Neutrophil (primary cell): Measurements from ENCODE around the gene DAB1.

Experiments
- H3K27ac ChIP-seq: fragments of 200-600 bp; sonication (generic); 2 replicates; pipeline ENCODE4 v1.5.1; 2016; ENCODE audit warnings: mild to moderate bottlenecking, moderate library complexity
- H3K27me3 ChIP-seq: fragments of 200-600 bp; sonication (generic); 2 replicates; pipeline ENCODE4 v1.6.0; 2016; ENCODE audit warnings: mild to moderate bottlenecking
- H3K36me3 ChIP-seq: fragments of 200-600 bp; sonication (generic); 2 replicates; pipeline ENCODE4 v1.5.1; 2017
- H3K4me1 ChIP-seq, 2 experiments: fragments of 200-600 bp in 1 of 2; sonication (generic) in 1 of 2; 1 replicate in 1 of 2; 2 replicates in 1 of 2; pipeline versions ENCODE4 v1.5.1 to v1.6.1; 2013 to 2016; ENCODE audit warnings: low read depth in 1 of 2, low read length in 1 of 2, mild to moderate bottlenecking in 1 of 2, moderate library complexity in 1 of 2; ENCODE audit not compliant: control insufficient read depth in 1 of 2, insufficient read depth in 1 of 2
- H3K4me3 ChIP-seq, 2 experiments: fragments of 200-600 bp in 1 of 2; sonication (generic) in 1 of 2; 1 replicate in 1 of 2; 2 replicates in 1 of 2; pipeline ENCODE4 v1.5.1; 2013 to 2016; ENCODE audit warnings: low read depth in 1 of 2, low read length in 1 of 2, mild to moderate bottlenecking in 1 of 2, moderate library complexity in 1 of 2
- H3K9me3 ChIP-seq: fragments of 200-600 bp; sonication (generic); 2 replicates; pipeline ENCODE4 v1.5.1; 2016
- CTCF ChIP-seq: fragments of 200-600 bp; sonication (generic); IDR thresholded peaks from 2 replicates; pipeline ENCODE4 v1.5.1; 2016; ENCODE audit warnings: antibody characterized with exemption

The DAB1 gene

GRCh38 chr1:57024855-57025254 is 399.0 kb downstream of the DAB1 start:
- Histone ChIP-seq H3K27ac (no peak overlapping the region), H3K36me3 (no peaks in the 10 kb centered on the region), H3K27me3 (no peaks in the 10 kb centered on the region), H3K9me3 (no peaks in the 10 kb centered on the region), H3K4me3 (no peak overlapping the region), H3K4me1 (no peaks in the 10 kb centered on the region)
- TF ChIP-seq CTCF, result no peak

- Histone ChIP-seq H3K9me3 (no peaks in the 10 kb centered on the region), H3K4me3 (no peak overlapping the region), H3K36me3 (no peaks in the 10 kb centered on the region), H3K27me3 (no peaks in the 10 kb centered on the region), H3K4me1 (no peaks in the 10 kb centered on the region), H3K27ac (no peak overlapping the region)
- no peak for TF ChIP-seq CTCF
These were observed 399.4 kb downstream of the DAB1 start for GRCh38 chr1:57024428-57024827.

- no peak for TF ChIP-seq CTCF
- no peaks in the 10 kb centered on the region for H3K4me1 ChIP-seq
These were observed 403.6 kb downstream of the DAB1 start for GRCh38 chr1:57020216-57020615.

GRCh38 chr1:57019236-57019839 is 404.5 kb downstream of the DAB1 start:
- Histone ChIP-seq H3K27ac (no peak overlapping the region), H3K36me3 (no peaks in the 10 kb centered on the region), H3K9me3 (no peaks in the 10 kb centered on the region), H3K4me3 (no peak overlapping the region), H3K27me3 (no peaks in the 10 kb centered on the region), H3K4me1 (no peaks in the 10 kb centered on the region)
- no peak for TF ChIP-seq CTCF

More at GRCh38 chr1:57020216-57020615, 403.6 kb downstream of the DAB1 start:
- H3K4me3 ChIP-seq, result no peak overlapping the region
- no peaks in the 10 kb centered on the region for H3K36me3 ChIP-seq
- H3K27me3 ChIP-seq, result no peaks in the 10 kb centered on the region
- H3K27ac ChIP-seq, result no peak overlapping the region
- H3K9me3 ChIP-seq, result no peaks in the 10 kb centered on the region

- TF ChIP-seq CTCF, result no peak
- Histone ChIP-seq H3K27ac (no peak overlapping the region), H3K4me1 (no peaks in the 10 kb centered on the region), H3K9me3 (no peaks in the 10 kb centered on the region), H3K27me3 (no peaks in the 10 kb centered on the region), H3K36me3 (no peaks in the 10 kb centered on the region), H3K4me3 (no peak overlapping the region)
These were observed 405.7 kb downstream of the DAB1 start for GRCh38 chr1:57018119-57018518.

- Histone ChIP-seq H3K36me3 (no peaks in the 10 kb centered on the region), H3K4me3 (no peak overlapping the region), H3K27me3 (no peaks in the 10 kb centered on the region), H3K27ac (no peak overlapping the region), H3K9me3 (no peaks in the 10 kb centered on the region), H3K4me1 (no peaks in the 10 kb centered on the region)
- TF ChIP-seq CTCF, result no peak
These were observed 406.1 kb downstream of the DAB1 start for GRCh38 chr1:57017717-57018116.
